Measurements from ENCODE around the gene ZNF560.

DNA sequence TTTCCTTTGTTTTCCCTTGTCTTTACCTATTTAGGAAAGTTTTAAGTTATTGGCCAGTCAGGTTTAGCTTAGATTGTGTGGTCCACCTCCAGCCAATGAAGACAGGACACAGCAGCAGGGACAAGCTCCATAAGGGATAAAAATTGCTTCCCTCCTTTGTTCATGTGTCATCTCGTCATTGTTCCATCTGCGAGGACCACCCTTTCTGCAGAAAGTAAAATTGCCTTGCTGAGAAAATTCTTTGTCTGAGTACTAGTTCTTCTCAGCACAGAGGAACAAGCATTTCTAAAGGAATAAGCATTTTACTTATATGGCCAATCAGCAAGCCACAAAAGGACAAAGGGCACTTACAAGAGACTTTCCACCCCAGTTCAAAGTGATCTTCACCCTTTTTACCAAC lies 11.4 kb downstream of the ZNF560 start:
- TF ChIP-seq CTCF (IDR thresholded peaks at IDR 0.05) = no peak
- TF ChIP-seq POLR2A (IDR thresholded peaks at IDR 0.05) = no peak
- no peak for TF ChIP-seq POLR2AphosphoS5 (IDR thresholded peaks at IDR 0.05)
